PC-9 (cell line): Measurements from ENCODE around the gene DSEL. TPM values are rescaled to one million over a fixed set of nuclear protein-coding genes. Genes with fewer than 3 reads are reported as not detected.

Experiments used
- BruUV-seq: library from RNA; stranded (reverse); fragments of 400-500 nt; replicated peaks from 2 replicates; lab custom pipeline; 2021; lab: Mats Ljungman, UMichigan
- CTCF ChIA-PET: fragments of 300-600 bp; sonication (Branson Sonifier 250); formaldehyde crosslinking; loops from one replicate; lab custom pipeline; 2022; ENCODE audit warnings: antibody characterized with exemption; lab: Charles Lee
- POLR2A ChIA-PET: fragments of 300-600 bp; sonication (Branson Sonifier 250); formaldehyde crosslinking; loops from one replicate; lab custom pipeline; 2022; ENCODE audit warnings: antibody characterized with exemption; ENCODE audit not compliant: unreplicated experiment; lab: Charles Lee
- DNase-seq, 2 experiments: peaks; one replicate each; pipeline versions ENCODE4 v3.0.0 to v3.0.0-alpha.2; 2015 to 2022; ENCODE audit warnings: mixed read lengths in 1 of 2
- H2AFZ ChIP-seq: fragments of 200-600 bp; sonication (generic); 2 replicates; pipeline ENCODE4 v1.8.1; 2017; ENCODE audit warnings: antibody characterized with exemption
- H3F3A ChIP-seq: fragments of 200-600 bp; sonication (generic); 2 replicates; pipeline ENCODE4 v1.8.1; 2017; ENCODE audit warnings: antibody characterized with exemption, mild to moderate bottlenecking, low read depth; ENCODE audit not compliant: insufficient read depth
- H3K27ac ChIP-seq: fragments of 200-600 bp; sonication (generic); 2 replicates; pipeline ENCODE4 v1.6.1; 2016; ENCODE audit warnings: mixed run types
- H3K27me3 ChIP-seq: fragments of 200-600 bp; sonication (generic); 2 replicates; pipeline ENCODE4 v1.6.1; 2016; ENCODE audit warnings: low read depth, mixed run types; ENCODE audit not compliant: insufficient read depth
- H3K36me3 ChIP-seq: fragments of 200-600 bp; sonication (generic); 2 replicates; pipeline ENCODE4 v1.6.1; 2016; ENCODE audit warnings: low read depth, mixed run types
- H3K4me1 ChIP-seq: fragments of 200-600 bp; sonication (generic); replicated peaks from 2 replicates; pipeline ENCODE4 v1.6.1; 2016; ENCODE audit warnings: mixed run types; ENCODE audit not compliant: insufficient read depth
- H3K4me2 ChIP-seq: fragments of 200-600 bp; sonication (generic); 2 replicates; pipeline ENCODE4 v1.6.1; 2017; ENCODE audit warnings: mixed run types
- H3K4me3 ChIP-seq: fragments of 200-600 bp; sonication (generic); 2 replicates; pipeline ENCODE4 v1.6.1; 2016; ENCODE audit warnings: mixed run types
- H3K79me2 ChIP-seq: fragments of 200-600 bp; sonication (generic); 2 replicates; pipeline ENCODE4 v1.6.1; 2017; ENCODE audit warnings: low read depth, mixed run types
- H3K9me2 ChIP-seq: fragments of 200-600 bp; sonication (generic); 2 replicates; pipeline ENCODE4 v1.8.1; 2017; ENCODE audit warnings: mild to moderate bottlenecking; ENCODE audit not compliant: insufficient read depth
- H3K9me3 ChIP-seq: fragments of 200-600 bp; sonication (generic); 2 replicates; pipeline ENCODE4 v1.8.1; 2016; ENCODE audit warnings: low read depth; ENCODE audit not compliant: insufficient read depth
- H4K20me1 ChIP-seq: fragments of 200-600 bp; sonication (generic); 2 replicates; pipeline ENCODE4 v1.8.1; 2017; ENCODE audit not compliant: insufficient read depth
- CTCF ChIP-seq: fragments of 200-600 bp; sonication (generic); conservative IDR thresholded peaks from 2 replicates; pipeline ENCODE4 v1.6.1; 2017; ENCODE audit warnings: mixed run types, antibody characterized with exemption, mild to moderate bottlenecking, moderate library complexity
- EZH2 ChIP-seq: fragments of 200-600 bp; sonication (generic); IDR thresholded peaks from 2 replicates; pipeline ENCODE4 v1.8.0; 2017; ENCODE audit warnings: antibody characterized with exemption, low read depth
- intact Hi-C: fragments of 100-400 bp; cut with micrococcal nuclease; formaldehyde crosslinking; loops from one replicate; pipeline ENCODE4 v1.10.0; 2022; ENCODE audit not compliant: unreplicated experiment
- total RNA-seq: library from RNA; stranded (reverse); gene quantifications from 2 replicates; pipeline ENCODE4 v1.2.3, GENCODE V29; 2021

The DSEL gene
- total RNA-seq, 1 experiment from 2014 or later = 2.1 TPM

- no peaks in the 10 kb centered on the region for H3K36me3 ChIP-seq
- H3K4me1 ChIP-seq = no peaks in the 10 kb centered on the region
- no peaks in the 10 kb centered on the region for H3K27me3 ChIP-seq
- TF ChIP-seq EZH2 (no peak), CTCF (no peak)
- CTCF ChIA-PET = no interaction called here
- no peaks in the 10 kb centered on the region for H4K20me1 ChIP-seq
- no peak for DNase-seq
- H3K27ac ChIP-seq = no peak overlapping the region
- no peaks in the 10 kb centered on the region for H3K9me3 ChIP-seq
- intact Hi-C loops = no loop called here
- H3K79me2 ChIP-seq = no peaks in the 10 kb centered on the region
- H3K9me2 ChIP-seq = no peaks in the 10 kb centered on the region
- POLR2A ChIA-PET = no interaction called here
- H3K4me2 ChIP-seq = no peak overlapping the region
- no peak overlapping the region for H3K4me3 ChIP-seq
- no TSS peak for BruUV-seq
- no peaks in the 10 kb centered on the region for H3F3A ChIP-seq
- no peak overlapping the region for H2AFZ ChIP-seq
Observed at GRCh38 chr18:67483237-67483636, 33.3 kb downstream of the DSEL start.

GRCh38 chr18:67478249-67478648 lies 38.3 kb downstream of the DSEL start:
- H3K27ac ChIP-seq = no peak overlapping the region
- H3K4me2 ChIP-seq = no peak overlapping the region
- no peaks in the 10 kb centered on the region for H3K36me3 ChIP-seq
- no peaks in the 10 kb centered on the region for H3K9me3 ChIP-seq
- H3K4me3 ChIP-seq = no peak overlapping the region
- intact Hi-C loops = no loop called here
- no peaks in the 10 kb centered on the region for H4K20me1 ChIP-seq
- H3K79me2 ChIP-seq = no peaks in the 10 kb centered on the region
- H3F3A ChIP-seq = no peaks in the 10 kb centered on the region
- DNase-seq = no peak
- TF ChIP-seq EZH2 (no peak), CTCF (no peak)
- H3K9me2 ChIP-seq = no peaks in the 10 kb centered on the region
- no peaks in the 10 kb centered on the region for H3K27me3 ChIP-seq
- no peaks in the 10 kb centered on the region for H3K4me1 ChIP-seq
- ChIA-PET POLR2A (no interaction called here), CTCF (no interaction called here)
- no peak overlapping the region for H2AFZ ChIP-seq
- BruUV-seq = no TSS peak

- no peak for DNase-seq
- intact Hi-C loops = no loop called here
- ChIA-PET POLR2A (no interaction called here), CTCF (no interaction called here)
- H3K9me2 ChIP-seq = no peaks in the 10 kb centered on the region
- no peaks in the 10 kb centered on the region for H3K4me1 ChIP-seq
- H4K20me1 ChIP-seq = no peaks in the 10 kb centered on the region
- H3F3A ChIP-seq = no peaks in the 10 kb centered on the region
- no peaks in the 10 kb centered on the region for H3K27me3 ChIP-seq
- no peaks in the 10 kb centered on the region for H3K79me2 ChIP-seq
- no peak overlapping the region for H2AFZ ChIP-seq
- no TSS peak for BruUV-seq
- no peaks in the 10 kb centered on the region for H3K36me3 ChIP-seq
- H3K4me3 ChIP-seq = no peak overlapping the region
- no peak overlapping the region for H3K4me2 ChIP-seq
- H3K9me3 ChIP-seq = no peaks in the 10 kb centered on the region
- no peak for TF ChIP-seq EZH2
- TF ChIP-seq CTCF = no peak
- no peak overlapping the region for H3K27ac ChIP-seq
Observed at GRCh38 chr18:67477522-67477921, 39.0 kb downstream of the DSEL start.
